PFSK-1 (cell line): Measurements from ENCODE around the gene KCNIP3.

Experiments used
- FOXP2 ChIP-seq: optimal IDR thresholded peaks from 2 replicates; pipeline ENCODE3; 2011; ENCODE audit warnings: borderline replicate concordance, control low read depth, inconsistent platforms; ENCODE audit not compliant: insufficient read depth; ENCODE audit errors: extremely low read length, extremely low read depth
- POLR2AphosphoS5 ChIP-seq: IDR thresholded peaks from 2 replicates; pipeline ENCODE4 v1.6.1; 2012; ENCODE audit warnings: low read depth, mild to moderate bottlenecking, control low read depth, low read length, moderate library complexity
- SIN3A ChIP-seq: IDR thresholded peaks from 2 replicates; pipeline ENCODE4 v1.6.1; 2012; ENCODE audit warnings: mild to moderate bottlenecking, low read length, moderate library complexity, borderline replicate concordance; ENCODE audit not compliant: insufficient read depth
- TAF1 ChIP-seq: IDR thresholded peaks from 2 replicates; pipeline ENCODE4 v1.6.1; 2012; ENCODE audit warnings: low read length, control low read depth, borderline replicate concordance; ENCODE audit not compliant: insufficient read depth
- TF ChIP-seq, protein P1 (sequence below), 2 experiments: IDR thresholded peaks; 2 replicates each; pipeline versions ENCODE4 v1.6.1 to v1.8.0; 2011 to 2012; ENCODE audit warnings: low read depth in 2 of 2, low read length in 2 of 2, control low read depth in 1 of 2, inconsistent platforms in 1 of 2, mild to moderate bottlenecking in 1 of 2, moderate library complexity in 1 of 2; ENCODE audit not compliant: insufficient read depth in 1 of 2

KCNIP3 gene

DNA sequence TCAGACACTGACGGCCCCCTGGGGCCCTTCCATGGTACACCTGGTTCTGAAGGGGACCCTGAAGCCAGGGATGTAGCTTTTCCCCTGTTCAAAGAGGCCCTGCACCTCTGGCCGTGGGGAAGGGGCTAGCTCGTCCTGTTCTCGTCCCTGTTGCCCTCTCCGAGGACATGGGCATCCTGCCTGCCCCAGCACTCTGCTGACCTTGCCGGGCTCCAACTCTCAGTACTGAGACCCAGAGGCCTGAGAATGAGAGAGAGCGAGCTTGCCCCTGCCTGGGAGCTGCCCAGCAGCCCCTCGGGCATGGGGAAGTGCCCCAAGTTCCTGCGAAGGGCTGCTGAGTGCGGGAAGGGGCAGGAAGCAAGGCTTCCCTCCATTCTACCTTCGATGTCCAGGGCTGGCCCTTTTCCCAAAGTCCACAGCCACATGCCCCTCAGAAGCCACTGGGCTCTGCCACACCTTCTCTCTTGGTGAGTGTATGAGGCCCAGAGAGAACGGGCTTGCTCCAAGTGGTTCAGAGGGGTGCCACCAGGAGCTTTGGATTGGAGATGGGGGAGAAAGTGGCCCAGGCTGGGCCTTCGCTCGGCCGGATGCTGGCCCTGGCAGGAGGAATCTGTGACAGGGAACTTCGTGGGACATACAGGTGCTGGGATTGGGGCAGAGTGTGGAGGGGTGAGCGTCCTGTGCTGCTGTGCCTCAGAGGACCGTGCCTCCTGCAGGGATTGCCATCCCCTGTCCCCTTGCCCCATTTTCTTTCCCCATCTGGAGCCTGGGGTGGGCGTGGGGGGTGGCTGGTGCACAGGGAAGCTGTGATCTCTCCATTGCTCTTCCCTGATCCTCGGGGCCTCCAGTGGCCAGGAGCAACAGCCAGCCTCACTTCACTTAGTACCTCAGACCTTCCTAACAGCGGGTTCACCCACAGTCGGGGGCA is 50.8 kb downstream of the KCNIP3 start:
- no peak for TF ChIP-seq POLR2AphosphoS5
- no peak for TF ChIP-seq TAF1
- no peak for TF ChIP-seq SIN3A
- TF ChIP-seq, protein P1, sequence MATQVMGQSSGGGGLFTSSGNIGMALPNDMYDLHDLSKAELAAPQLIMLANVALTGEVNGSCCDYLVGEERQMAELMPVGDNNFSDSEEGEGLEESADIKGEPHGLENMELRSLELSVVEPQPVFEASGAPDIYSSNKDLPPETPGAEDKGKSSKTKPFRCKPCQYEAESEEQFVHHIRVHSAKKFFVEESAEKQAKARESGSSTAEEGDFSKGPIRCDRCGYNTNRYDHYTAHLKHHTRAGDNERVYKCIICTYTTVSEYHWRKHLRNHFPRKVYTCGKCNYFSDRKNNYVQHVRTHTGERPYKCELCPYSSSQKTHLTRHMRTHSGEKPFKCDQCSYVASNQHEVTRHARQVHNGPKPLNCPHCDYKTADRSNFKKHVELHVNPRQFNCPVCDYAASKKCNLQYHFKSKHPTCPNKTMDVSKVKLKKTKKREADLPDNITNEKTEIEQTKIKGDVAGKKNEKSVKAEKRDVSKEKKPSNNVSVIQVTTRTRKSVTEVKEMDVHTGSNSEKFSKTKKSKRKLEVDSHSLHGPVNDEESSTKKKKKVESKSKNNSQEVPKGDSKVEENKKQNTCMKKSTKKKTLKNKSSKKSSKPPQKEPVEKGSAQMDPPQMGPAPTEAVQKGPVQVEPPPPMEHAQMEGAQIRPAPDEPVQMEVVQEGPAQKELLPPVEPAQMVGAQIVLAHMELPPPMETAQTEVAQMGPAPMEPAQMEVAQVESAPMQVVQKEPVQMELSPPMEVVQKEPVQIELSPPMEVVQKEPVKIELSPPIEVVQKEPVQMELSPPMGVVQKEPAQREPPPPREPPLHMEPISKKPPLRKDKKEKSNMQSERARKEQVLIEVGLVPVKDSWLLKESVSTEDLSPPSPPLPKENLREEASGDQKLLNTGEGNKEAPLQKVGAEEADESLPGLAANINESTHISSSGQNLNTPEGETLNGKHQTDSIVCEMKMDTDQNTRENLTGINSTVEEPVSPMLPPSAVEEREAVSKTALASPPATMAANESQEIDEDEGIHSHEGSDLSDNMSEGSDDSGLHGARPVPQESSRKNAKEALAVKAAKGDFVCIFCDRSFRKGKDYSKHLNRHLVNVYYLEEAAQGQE (IDR thresholded peaks at IDR 0.05; ENCODE audit: insufficient read depth in 1 of 2, low read depth in 2 of 2, low read length in 2 of 2), result no peak
- no peak for TF ChIP-seq FOXP2

DNA sequence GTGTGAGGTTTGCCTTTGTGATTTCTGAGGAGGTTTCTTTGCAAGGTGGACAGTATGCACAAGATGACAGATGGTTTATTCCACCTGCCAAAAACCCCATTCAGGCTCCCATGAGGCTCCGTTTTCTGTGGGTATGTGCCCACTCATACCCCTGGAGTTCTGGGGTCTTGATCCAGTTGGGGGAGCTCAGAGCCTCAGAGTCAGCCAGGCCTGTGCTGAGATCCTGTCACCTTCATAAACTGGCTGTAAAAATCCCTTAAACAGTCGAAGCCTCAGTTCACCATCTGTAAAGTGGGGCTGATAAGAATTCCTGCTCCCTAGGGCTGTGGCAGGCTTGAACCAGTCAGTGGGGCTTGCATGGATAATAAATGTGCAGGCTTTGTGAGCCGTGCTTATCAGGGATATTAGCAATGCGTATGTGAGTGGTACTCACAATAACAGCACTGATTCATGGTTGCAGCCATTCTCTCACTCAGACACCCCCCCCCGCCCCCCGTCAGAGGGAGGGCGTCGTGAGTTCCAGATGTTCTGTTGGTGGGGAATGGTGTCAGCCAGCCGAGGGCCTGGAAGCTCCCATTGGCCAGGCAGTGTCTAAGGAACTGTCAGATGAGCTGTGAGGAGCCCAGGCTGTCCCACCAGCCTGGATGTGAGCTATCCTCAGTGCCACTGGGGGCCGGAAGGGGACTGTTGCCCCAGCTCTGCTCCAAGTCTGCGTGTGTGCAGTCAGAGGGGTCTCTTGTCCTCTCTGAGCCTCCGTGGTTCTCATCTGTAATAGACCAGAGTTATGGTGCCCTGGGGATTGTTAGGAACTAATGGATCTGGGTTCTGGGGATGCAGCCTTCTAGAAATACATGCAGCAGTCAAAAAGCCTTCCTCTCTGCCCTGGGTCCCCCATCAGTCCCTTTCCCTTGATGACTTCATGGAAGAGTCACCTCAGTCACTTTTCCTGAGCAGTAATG is 51.7 kb downstream of the KCNIP3 start:
- TF ChIP-seq TAF1, result no peak
- TF ChIP-seq POLR2AphosphoS5, result no peak
- TF ChIP-seq SIN3A, result no peak
- TF ChIP-seq FOXP2, result no peak
- TF ChIP-seq, protein P1 (IDR thresholded peaks at IDR 0.05; ENCODE audit: insufficient read depth in 1 of 2, low read depth in 2 of 2, low read length in 2 of 2), result no peak

DNA sequence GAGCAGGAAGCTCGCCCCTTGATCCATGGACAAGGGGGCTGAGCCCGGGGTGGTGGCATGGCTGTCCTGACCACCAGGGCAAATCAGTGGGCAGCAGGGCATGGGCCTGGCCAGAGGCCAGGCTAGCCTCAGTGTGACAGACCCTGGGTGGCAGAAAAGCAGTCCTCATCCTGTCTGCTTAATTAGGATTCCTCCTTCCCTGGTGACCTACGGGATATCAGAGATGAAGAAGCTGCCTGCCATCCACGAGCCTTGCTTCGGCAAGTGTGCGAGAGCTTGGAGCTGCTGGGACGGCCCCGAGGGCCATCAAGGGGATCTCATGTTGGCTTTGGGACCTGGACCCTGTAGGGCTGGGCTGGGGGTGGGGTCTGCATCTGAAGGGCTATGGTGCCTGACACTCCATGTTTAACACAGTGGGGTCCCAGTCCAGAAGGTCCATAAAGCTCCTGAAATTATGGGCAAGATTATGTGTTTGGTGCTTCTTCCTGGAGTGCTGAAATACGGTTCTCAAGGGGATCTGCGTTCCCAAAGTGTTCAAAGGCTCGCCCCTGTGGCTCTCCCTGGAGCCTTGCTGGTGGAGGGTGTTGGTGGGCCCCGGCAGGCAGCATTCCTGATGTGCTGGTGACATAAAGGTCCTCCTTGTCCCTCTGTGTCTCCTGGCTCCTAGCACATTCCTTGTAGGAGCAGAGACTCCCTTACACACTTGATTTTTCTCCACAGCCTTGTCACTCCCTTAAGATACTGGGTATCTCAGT is 52.6 kb downstream of the KCNIP3 start:
- TF ChIP-seq TAF1, result no peak
- TF ChIP-seq SIN3A, result no peak

DNA sequence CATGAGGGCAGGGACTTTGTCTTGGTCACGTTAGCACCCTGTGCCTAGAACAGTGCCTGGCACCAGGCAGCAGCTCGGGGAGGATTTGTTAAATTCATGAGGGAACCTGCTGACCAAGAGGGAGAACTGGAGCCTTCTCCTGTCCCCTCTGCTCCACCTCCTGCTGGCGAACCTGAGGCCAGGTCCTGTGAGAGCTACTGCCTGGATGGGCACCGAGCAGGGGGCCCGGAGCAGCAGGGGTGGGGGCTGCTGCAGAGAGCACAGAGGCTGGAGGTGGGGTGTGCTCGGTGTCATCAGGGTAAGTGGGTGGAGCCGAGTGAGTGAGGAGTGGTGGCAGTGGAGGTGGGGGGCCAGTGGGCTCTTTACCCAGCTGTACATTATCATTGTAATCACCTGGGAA is 53.2 kb downstream of the KCNIP3 start:
- TF ChIP-seq, protein P1 (IDR thresholded peaks at IDR 0.05; ENCODE audit: insufficient read depth in 1 of 2, low read depth in 2 of 2, low read length in 2 of 2), result no peak
- TF ChIP-seq SIN3A (no peak), POLR2AphosphoS5 (no peak), TAF1 (no peak), FOXP2 (no peak)
